RWPE2 (cell line): Measurements from ENCODE around the gene UPF2.
"Not testable (repeated sequence)": the region's sequence is repeated elsewhere in the genome, so short reads cannot be mapped to it uniquely, and the experiment has no call there.

ENCODE experiments used
- ATAC-seq: fragments of 200-7000 bp; cut with Tn5 transposase; 3 replicates; pipeline ENCODE4 v1.9.1; 2021; ENCODE audit warnings: low read depth
- DNase-seq: peaks from one replicate; pipeline ENCODE4 v3.0.0-alpha.2; 2020; ENCODE audit warnings: low spot score
- H3K27ac ChIP-seq: fragments of 450-650 bp; 2 replicates; pipeline ENCODE4 v1.5.1; 2017; ENCODE audit warnings: mild to moderate bottlenecking; ENCODE audit not compliant: poor library complexity, severe bottlenecking
- H3K27me3 ChIP-seq: fragments of 250-450 bp; sonication (Bioruptor Pico); 2 replicates; pipeline ENCODE4 v1.5.1; 2021; ENCODE audit warnings: mild to moderate bottlenecking, moderate library complexity; ENCODE audit not compliant: insufficient read depth, poor library complexity, severe bottlenecking
- H3K36me3 ChIP-seq: fragments of 250-450 bp; sonication (Bioruptor Pico); 2 replicates; pipeline ENCODE4 v1.5.1; 2020; ENCODE audit warnings: low read depth, mild to moderate bottlenecking, moderate library complexity
- H3K4me1 ChIP-seq: fragments of 250-450 bp; sonication (Bioruptor Pico); 2 replicates; pipeline ENCODE4 v1.5.1; 2021; ENCODE audit warnings: mild to moderate bottlenecking, moderate library complexity; ENCODE audit not compliant: insufficient read depth, poor library complexity, severe bottlenecking
- H3K4me3 ChIP-seq: fragments of 250-450 bp; sonication (Bioruptor Pico); 2 replicates; pipeline ENCODE4 v1.5.1; 2021; ENCODE audit warnings: mild to moderate bottlenecking, moderate library complexity; ENCODE audit not compliant: severe bottlenecking
- H3K9me3 ChIP-seq: fragments of 250-450 bp; sonication (Bioruptor Pico); 2 replicates; pipeline ENCODE4 v1.5.1; 2021; ENCODE audit warnings: mild to moderate bottlenecking, moderate library complexity; ENCODE audit not compliant: severe bottlenecking
- TF ChIP-seq, protein P1 (sequence below): fragments of 450-650 bp; IDR thresholded peaks from one replicate; pipeline ENCODE4 v1.5.1; 2017; ENCODE audit warnings: mild to moderate bottlenecking, moderate library complexity; ENCODE audit not compliant: poor library complexity, severe bottlenecking

UPF2 gene

DNA sequence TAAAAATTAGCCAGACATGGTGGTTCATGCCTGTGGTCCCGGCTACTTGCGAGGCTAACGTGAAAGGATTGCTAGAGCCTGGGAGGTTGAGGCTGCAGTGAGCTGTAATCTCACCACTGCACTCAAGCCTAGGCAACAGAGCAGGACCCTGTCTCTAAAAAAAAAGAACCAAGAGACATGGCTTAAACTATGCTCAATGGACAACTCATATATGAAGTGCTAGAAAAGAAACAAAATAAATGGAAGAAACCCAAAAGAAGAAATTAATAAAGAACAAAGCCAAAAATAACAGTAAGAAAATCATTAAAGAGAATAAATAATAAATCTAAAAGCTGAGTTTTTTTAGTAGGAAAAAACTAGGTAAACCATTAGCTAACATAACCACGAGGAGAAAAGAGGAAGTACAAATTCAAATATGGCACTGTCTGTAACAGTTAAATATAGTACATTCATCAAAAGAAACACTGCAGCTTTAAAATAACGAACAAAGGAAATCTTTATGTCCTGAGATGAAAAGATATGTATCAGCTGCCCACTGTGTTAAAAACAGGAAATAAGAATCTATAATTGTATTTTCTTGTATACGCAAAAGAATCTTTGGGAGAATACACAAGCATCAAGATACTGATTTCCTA, 48.7 kb downstream of the UPF2 start:
- Histone ChIP-seq H3K4me1 (no peaks in the 10 kb centered on the region), H3K36me3 (peaks cover 65% of the 10 kb centered on the region), H3K27me3 (no peaks in the 10 kb centered on the region), H3K4me3 (no peak overlapping the region), H3K27ac (no peak overlapping the region), H3K9me3 (no peaks in the 10 kb centered on the region)
- ATAC-seq (no peak), DNase-seq (no peak)
- TF ChIP-seq, protein P1, sequence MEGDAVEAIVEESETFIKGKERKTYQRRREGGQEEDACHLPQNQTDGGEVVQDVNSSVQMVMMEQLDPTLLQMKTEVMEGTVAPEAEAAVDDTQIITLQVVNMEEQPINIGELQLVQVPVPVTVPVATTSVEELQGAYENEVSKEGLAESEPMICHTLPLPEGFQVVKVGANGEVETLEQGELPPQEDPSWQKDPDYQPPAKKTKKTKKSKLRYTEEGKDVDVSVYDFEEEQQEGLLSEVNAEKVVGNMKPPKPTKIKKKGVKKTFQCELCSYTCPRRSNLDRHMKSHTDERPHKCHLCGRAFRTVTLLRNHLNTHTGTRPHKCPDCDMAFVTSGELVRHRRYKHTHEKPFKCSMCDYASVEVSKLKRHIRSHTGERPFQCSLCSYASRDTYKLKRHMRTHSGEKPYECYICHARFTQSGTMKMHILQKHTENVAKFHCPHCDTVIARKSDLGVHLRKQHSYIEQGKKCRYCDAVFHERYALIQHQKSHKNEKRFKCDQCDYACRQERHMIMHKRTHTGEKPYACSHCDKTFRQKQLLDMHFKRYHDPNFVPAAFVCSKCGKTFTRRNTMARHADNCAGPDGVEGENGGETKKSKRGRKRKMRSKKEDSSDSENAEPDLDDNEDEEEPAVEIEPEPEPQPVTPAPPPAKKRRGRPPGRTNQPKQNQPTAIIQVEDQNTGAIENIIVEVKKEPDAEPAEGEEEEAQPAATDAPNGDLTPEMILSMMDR: no peak

- Histone ChIP-seq H3K27ac (no peak overlapping the region), H3K9me3 (no peaks in the 10 kb centered on the region), H3K36me3 (peaks cover 48% of the 10 kb centered on the region), H3K4me3 (no peak overlapping the region), H3K27me3 (no peaks in the 10 kb centered on the region), H3K4me1 (peaks cover 4% of the 10 kb centered on the region)
- no peak for DNase-seq
- TF ChIP-seq, protein P1: no peak
- no peak for ATAC-seq
Observed at GRCh38 chr10:11988924-11989323, 53.7 kb downstream of the UPF2 start.

DNA sequence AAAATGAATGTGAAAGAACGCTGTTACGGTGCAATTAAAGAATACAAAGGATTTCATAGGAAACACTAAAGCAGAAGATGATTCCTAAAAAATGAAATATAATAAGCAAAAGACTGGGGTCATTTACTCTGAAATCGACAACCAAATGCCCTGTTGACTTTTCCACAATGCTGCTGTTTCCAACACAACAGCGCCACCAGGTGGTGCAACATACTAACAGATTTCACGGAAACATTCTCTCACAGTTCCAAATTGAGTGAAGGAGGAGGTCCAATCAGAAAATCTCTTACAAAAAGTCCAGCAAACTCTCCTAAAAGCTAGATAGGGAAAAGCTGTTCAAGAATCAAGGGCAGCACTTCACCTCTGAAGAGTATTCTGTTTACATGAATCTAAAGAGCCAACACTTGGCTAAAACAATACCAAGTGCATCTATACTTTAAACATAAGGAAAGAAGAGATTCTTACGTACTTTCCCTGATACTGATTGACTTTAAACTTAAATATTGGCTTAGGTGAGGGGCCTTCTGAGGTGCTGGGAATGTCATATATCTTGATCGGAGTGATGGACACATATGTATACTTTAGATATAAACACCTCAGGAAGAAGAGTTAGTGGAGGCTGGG, 55.9 kb downstream of the UPF2 start:
- Histone ChIP-seq H3K27ac (peak overlapping the region; percentile 19), H3K4me3 (no peak overlapping the region), H3K9me3 (no peaks in the 10 kb centered on the region), H3K4me1 (peaks cover 4% of the 10 kb centered on the region), H3K36me3 (peaks cover 47% of the 10 kb centered on the region), H3K27me3 (no peaks in the 10 kb centered on the region)
- TF ChIP-seq, protein P1: peak; percentile 94
- peak; percentile 71 for DNase-seq
- ATAC-seq: peak; percentile 79

GRCh38 chr10:11982253-11982652, 60.4 kb downstream of the UPF2 start:
- ATAC-seq (no peak), DNase-seq (no peak)
- no peaks in the 10 kb centered on the region for H3K9me3 ChIP-seq
- no peaks in the 10 kb centered on the region for H3K27me3 ChIP-seq
- H3K27ac ChIP-seq: no peak overlapping the region
- peaks cover 51% of the 10 kb centered on the region for H3K36me3 ChIP-seq
- H3K4me1 ChIP-seq: peaks cover 4% of the 10 kb centered on the region
- TF ChIP-seq, protein P1: no peak
- no peak overlapping the region for H3K4me3 ChIP-seq

DNA sequence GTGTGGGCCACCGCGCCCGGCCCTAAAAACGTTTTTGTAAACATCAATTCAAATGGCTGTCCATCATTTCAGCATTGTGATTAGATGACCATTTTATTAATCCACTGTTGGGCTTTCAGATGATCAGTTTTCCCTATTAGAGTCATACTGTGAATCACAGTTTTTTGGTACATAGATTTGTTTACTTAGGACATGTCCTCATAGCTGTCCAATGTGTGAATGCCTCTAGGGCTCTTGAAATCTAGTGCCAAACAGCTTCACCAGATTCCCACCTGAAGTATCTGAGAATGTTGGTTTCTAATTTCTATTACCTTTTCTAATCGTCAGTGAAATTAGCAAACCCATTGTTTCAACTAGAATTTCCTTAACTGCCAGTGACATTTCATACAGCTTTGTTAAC, 66.8 kb downstream of the UPF2 start:
- peaks cover 45% of the 10 kb centered on the region for H3K36me3 ChIP-seq

DNA sequence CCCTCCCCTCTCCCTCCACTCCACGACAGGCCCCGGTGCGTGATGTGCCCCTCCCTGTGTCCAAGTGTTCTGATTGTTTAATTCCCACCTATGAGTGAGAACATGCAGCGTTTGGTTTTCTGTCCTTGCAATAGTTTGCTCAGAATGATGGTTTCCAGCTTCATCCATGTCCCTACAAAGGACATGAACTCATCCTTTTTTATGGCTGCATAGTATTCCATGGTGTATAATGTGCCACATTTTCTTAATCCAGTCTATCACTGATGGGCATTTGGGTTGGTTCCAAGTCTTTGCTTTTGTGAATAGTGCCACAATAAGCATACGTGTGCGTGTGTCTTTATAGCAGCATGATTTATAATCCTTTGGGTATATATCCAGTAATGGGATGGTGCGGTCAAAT, 70.1 kb downstream of the UPF2 start:
- not testable (repeated sequence) for H3K4me3 ChIP-seq, ATAC-seq, DNase-seq, H3K27ac ChIP-seq, H3K27me3 ChIP-seq, H3K4me1 ChIP-seq, H3K9me3 ChIP-seq
- H3K36me3 ChIP-seq: peaks cover 41% of the 10 kb centered on the region

More for the DNA sequence above, 66.8 kb downstream of the UPF2 start:
- ATAC-seq: peak; percentile 51; the same call in 1 of the 3 replicates
- H3K4me3 ChIP-seq: no peak overlapping the region
- H3K27me3 ChIP-seq: no peaks in the 10 kb centered on the region
- H3K27ac ChIP-seq: no peak overlapping the region
- TF ChIP-seq, protein P1: no peak
- H3K9me3 ChIP-seq: no peaks in the 10 kb centered on the region
- peaks cover 7% of the 10 kb centered on the region for H3K4me1 ChIP-seq
- no peak for DNase-seq
